ENCODE data around the gene SPRING1.

- TF ChIP-seq EZH2phosphoT487 (IDR thresholded peaks at IDR 0.05; ENCODE audit: insufficient read depth, low read depth) (no peak), EZH2 (IDR thresholded peaks at IDR 0.05; ENCODE audit: insufficient read depth, poor library complexity, severe bottlenecking) (no peak)
Measured at GRCh38 chr12:116689521-116689920, 48.3 kb downstream of the SPRING1 start.

Measured in GM23248 (cell line).